ENCODE measurements around the gene SNAP29.
"Not testable (repeated sequence)": the region's sequence is repeated elsewhere in the genome, so short reads cannot be mapped to it uniquely, and the experiment has no call there.

SNAP29 gene

GRCh38 chr22:20825216-20825615 lies 33.6 kb upstream of the SNAP29 start:
- not testable (repeated sequence) for H3K27ac Mint-ChIP-seq, DNase-seq, H3K27me3 Mint-ChIP-seq, H3K9me3 Mint-ChIP-seq, H3K4me3 Mint-ChIP-seq, H3K4me1 Mint-ChIP-seq, ATAC-seq
- H3K36me3 Mint-ChIP-seq (ENCODE audit: low read depth): peaks cover 17% of the 10 kb centered on the region

DNA sequence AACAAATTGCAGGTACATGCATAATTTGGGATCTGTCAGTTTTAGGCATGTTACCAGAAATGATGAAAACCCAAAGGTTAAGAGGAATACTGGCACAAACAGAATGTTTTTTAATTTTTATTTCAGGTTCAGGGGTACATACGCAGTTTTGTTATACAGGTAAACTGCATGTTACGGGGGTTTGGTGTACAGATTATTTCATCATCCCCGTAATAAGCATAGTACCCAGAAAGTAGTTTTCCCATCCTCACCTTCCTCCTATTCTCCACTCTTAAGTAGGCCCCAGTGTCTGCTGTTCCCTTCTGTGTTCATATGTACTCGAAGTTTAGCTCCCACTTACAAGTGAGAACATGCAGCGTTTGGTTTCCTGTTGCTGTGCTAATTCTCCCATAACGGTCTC lies 33.2 kb upstream of the SNAP29 start:
- no peaks in the 10 kb centered on the region for H3K27me3 Mint-ChIP-seq
- ATAC-seq (no peak), DNase-seq (no peak)
- peaks cover 21% of the 10 kb centered on the region for H3K36me3 Mint-ChIP-seq (ENCODE audit: low read depth)
- no peak overlapping the region for H3K4me3 Mint-ChIP-seq
- no peak overlapping the region for H3K27ac Mint-ChIP-seq
- no peaks in the 10 kb centered on the region for H3K4me1 Mint-ChIP-seq
- no peaks in the 10 kb centered on the region for H3K9me3 Mint-ChIP-seq

DNA sequence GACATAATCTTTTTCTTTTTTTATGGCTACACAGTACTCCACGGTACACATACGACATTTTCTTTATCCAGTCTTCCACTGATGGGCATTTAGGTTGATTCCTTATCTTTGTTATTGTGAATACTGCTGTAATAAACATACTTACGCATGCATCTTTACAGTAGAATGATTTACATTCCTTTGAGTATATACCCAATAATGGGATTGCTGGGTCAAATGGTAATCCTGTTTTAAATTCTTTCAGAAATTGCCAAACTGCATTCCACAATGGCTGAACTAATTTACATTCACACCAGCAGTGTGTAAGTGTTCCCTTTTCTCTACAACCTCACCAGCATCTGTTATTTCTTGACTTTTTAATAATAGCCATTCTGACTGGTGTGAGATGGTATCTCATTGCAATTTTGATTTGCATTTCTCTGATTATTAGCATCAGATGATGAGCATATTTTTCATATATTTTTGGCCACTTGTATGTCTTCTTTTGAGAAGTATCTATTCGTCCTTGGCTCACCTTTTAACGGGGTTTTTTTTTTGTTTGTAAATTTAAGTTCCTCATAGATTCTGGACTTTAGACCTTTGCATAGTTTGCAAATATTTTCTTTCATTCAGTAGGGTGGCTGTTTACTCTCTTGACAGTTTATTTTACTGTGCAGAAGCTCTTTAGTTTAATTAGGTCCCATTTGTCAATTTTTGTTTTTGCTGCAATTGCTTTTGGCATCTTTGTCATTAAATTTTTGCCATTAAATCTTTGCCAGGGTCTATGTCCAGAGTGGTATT lies 32.2 kb upstream of the SNAP29 start:
- DNase-seq, H3K27me3 Mint-ChIP-seq, H3K4me3 Mint-ChIP-seq, H3K9me3 Mint-ChIP-seq, H3K4me1 Mint-ChIP-seq, ATAC-seq, H3K27ac Mint-ChIP-seq: not testable (repeated sequence)
- H3K36me3 Mint-ChIP-seq (ENCODE audit: low read depth): peaks cover 25% of the 10 kb centered on the region

DNA sequence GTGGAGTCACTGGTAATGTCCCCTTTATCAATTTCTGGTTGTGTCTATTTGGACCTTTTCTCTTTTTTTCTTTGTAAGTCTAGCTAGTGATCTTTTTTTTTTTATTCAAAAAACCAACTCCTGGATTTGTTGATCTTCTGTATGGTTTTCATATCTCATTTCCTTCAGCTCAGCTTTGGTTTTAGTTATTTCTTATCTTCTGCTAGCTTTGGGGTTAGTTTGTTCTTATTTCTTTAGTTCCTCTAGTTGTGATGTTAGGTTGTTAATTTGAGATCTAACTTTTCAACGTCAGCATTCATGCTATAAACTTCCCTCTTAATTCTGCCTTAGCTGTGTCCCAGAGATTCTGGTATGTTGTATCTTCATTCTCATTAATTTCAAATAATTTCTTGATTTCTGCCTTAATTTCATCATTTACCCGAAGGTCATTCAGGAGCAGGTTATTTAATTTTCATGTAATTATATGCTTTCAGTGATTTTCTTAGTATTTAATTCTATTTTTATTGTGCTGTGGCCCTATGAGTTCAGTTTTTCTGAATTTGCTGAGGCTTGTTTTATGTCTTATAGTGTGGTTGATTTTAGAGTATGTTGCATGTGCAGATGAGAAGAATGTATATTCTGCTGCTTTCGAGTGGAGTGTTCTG lies 29.2 kb upstream of the SNAP29 start:
- Mint-ChIP-seq H3K4me1 (no peaks in the 10 kb centered on the region), H3K9me3 (no peaks in the 10 kb centered on the region), H3K36me3 (ENCODE audit: low read depth) (peaks cover 33% of the 10 kb centered on the region), H3K27ac (no peak overlapping the region), H3K4me3 (no peak overlapping the region), H3K27me3 (no peaks in the 10 kb centered on the region)
- ATAC-seq: no peak
- DNase-seq: no peak

DNA sequence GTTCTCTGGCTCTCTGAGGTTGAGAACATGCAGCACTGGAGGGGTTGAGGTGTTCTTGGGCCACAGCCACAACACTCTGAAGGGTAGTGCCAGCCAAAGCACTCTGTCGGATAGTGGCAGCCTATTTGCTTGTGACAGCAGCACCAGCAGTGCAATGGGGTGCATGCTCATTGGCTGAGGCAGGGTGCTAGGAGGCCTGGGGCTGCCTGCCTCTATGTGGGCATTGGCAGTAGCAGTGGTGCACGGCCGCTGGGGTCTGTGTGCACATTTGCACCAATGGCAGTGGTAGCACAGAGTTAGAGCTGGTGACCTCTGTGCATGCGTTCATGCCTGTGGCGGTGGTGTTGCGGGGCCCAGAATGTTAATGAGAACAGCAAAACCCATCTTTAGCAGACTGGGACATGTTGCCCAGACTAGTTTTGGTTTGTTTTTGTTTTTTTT lies 25.6 kb upstream of the SNAP29 start:
- Mint-ChIP-seq H3K27ac (no peak overlapping the region), H3K36me3 (ENCODE audit: low read depth) (peaks cover 28% of the 10 kb centered on the region)

DNA sequence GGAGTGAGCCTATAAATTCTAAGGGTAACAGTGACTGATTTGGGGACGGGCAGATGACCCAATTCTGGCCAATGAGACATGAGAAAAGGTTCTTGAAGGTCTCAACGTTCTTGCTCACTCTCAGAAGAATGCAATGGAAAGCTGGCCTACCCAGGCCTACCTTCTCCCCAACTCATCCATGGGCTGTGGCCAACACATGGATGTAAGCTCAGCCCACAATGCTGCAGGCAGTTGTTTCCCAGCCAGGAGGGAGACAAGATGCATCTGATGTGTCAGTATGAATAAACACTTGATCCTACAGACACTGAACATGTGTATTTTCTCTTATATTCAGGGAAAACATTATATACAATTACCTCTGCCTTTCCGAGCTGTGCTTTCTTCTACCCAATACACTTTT lies 24.6 kb upstream of the SNAP29 start:
- H3K9me3 Mint-ChIP-seq: no peaks in the 10 kb centered on the region
- H3K27me3 Mint-ChIP-seq: no peaks in the 10 kb centered on the region
- DNase-seq (no peak), ATAC-seq (no peak)
- H3K4me1 Mint-ChIP-seq: peaks cover 12% of the 10 kb centered on the region
- no peak overlapping the region for H3K27ac Mint-ChIP-seq
- no peak overlapping the region for H3K4me3 Mint-ChIP-seq
- H3K36me3 Mint-ChIP-seq (ENCODE audit: low read depth): peaks cover 26% of the 10 kb centered on the region

More for the DNA sequence above, 25.6 kb upstream of the SNAP29 start:
- H3K27me3 Mint-ChIP-seq: no peaks in the 10 kb centered on the region
- peaks cover 10% of the 10 kb centered on the region for H3K4me1 Mint-ChIP-seq
- H3K9me3 Mint-ChIP-seq: no peaks in the 10 kb centered on the region
- ATAC-seq (no peak), DNase-seq (no peak)
- H3K4me3 Mint-ChIP-seq: no peak overlapping the region

DNA sequence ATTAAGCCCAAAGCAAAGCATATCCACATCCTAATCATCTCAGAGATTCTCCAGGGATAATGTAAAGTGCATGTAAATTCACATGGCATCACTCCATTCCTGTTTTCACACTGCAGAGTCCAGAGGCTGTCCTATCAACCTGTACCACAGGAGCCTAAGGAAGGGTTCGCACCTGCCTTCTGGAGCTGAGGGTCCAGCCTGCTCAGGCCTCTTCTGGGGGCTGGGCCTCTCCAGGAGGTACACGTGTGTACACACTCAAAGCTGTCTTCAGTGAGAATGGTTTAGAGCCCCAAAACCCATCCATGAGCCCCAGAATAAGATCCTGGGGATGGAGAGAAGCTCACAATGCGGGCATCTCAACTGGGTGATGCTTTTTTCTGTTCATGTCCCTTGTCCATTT lies 24.1 kb upstream of the SNAP29 start:
- H3K36me3 Mint-ChIP-seq (ENCODE audit: low read depth): peaks cover 21% of the 10 kb centered on the region
- no peak overlapping the region for H3K4me3 Mint-ChIP-seq
- DNase-seq: no peak
- H3K4me1 Mint-ChIP-seq: peaks cover 13% of the 10 kb centered on the region
- no peak for ATAC-seq
- no peaks in the 10 kb centered on the region for H3K27me3 Mint-ChIP-seq
- no peaks in the 10 kb centered on the region for H3K9me3 Mint-ChIP-seq
- no peak overlapping the region for H3K27ac Mint-ChIP-seq

GRCh38 chr22:20836987-20837823 lies 21.6 kb upstream of the SNAP29 start:
- no peaks in the 10 kb centered on the region for H3K9me3 Mint-ChIP-seq
- no peaks in the 10 kb centered on the region for H3K27me3 Mint-ChIP-seq
- peaks cover 33% of the 10 kb centered on the region for H3K4me1 Mint-ChIP-seq
- DNase-seq (no peak), ATAC-seq (no peak)
- H3K27ac Mint-ChIP-seq: no peak overlapping the region
- H3K36me3 Mint-ChIP-seq (ENCODE audit: low read depth): peaks cover 9% of the 10 kb centered on the region
- H3K4me3 Mint-ChIP-seq: no peak overlapping the region

- not testable (repeated sequence) for H3K4me3 Mint-ChIP-seq; H3K9me3 Mint-ChIP-seq; H3K27me3 Mint-ChIP-seq; H3K36me3 Mint-ChIP-seq (ENCODE audit: low read depth); H3K27ac Mint-ChIP-seq; ATAC-seq; DNase-seq
- H3K4me1 Mint-ChIP-seq: peaks cover 33% of the 10 kb centered on the region
These were observed 19.5 kb upstream of the SNAP29 start for GRCh38 chr22:20839354-20839753.

- DNase-seq: no peak
- H3K36me3 Mint-ChIP-seq (ENCODE audit: low read depth): peaks cover 2% of the 10 kb centered on the region
- H3K9me3 Mint-ChIP-seq: no peaks in the 10 kb centered on the region
- H3K4me1 Mint-ChIP-seq: peaks cover 38% of the 10 kb centered on the region
- H3K27me3 Mint-ChIP-seq: no peaks in the 10 kb centered on the region
- no peak overlapping the region for H3K4me3 Mint-ChIP-seq
- no peak overlapping the region for H3K27ac Mint-ChIP-seq
- ATAC-seq: no peak
These were observed 18.8 kb upstream of the SNAP29 start for GRCh38 chr22:20839837-20840645.

- no peaks in the 10 kb centered on the region for H3K9me3 Mint-ChIP-seq
- peaks cover 2% of the 10 kb centered on the region for H3K36me3 Mint-ChIP-seq (ENCODE audit: low read depth)
- peak; percentile 28 for ATAC-seq
- peak; percentile 8 for DNase-seq
- H3K4me3 Mint-ChIP-seq: no peak overlapping the region
- H3K27ac Mint-ChIP-seq: no peak overlapping the region
- H3K4me1 Mint-ChIP-seq: peaks cover 39% of the 10 kb centered on the region
- H3K27me3 Mint-ChIP-seq: no peaks in the 10 kb centered on the region
These were observed 18.0 kb upstream of the SNAP29 start for GRCh38 chr22:20840646-20841371.

DNA sequence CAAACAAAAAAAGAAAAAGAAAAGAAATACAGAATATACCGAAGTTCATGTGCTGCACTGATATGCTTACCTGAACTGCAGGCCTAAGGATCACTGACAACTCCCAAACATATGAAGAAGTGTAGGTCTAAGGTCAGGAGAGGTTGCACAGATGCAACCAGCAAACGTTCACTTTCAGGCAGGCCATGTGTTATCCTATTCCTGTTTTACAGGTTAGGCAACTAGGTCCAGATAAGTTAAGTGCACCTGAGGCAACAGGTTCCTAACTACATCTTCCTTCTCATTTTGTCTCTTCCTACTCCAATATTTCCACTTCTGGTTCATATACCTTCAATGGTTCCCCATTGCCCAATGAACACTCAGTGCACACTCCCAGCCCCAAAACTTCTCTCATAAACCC lies 15.3 kb upstream of the SNAP29 start:
- peaks cover 2% of the 10 kb centered on the region for H3K36me3 Mint-ChIP-seq (ENCODE audit: low read depth)

DNA sequence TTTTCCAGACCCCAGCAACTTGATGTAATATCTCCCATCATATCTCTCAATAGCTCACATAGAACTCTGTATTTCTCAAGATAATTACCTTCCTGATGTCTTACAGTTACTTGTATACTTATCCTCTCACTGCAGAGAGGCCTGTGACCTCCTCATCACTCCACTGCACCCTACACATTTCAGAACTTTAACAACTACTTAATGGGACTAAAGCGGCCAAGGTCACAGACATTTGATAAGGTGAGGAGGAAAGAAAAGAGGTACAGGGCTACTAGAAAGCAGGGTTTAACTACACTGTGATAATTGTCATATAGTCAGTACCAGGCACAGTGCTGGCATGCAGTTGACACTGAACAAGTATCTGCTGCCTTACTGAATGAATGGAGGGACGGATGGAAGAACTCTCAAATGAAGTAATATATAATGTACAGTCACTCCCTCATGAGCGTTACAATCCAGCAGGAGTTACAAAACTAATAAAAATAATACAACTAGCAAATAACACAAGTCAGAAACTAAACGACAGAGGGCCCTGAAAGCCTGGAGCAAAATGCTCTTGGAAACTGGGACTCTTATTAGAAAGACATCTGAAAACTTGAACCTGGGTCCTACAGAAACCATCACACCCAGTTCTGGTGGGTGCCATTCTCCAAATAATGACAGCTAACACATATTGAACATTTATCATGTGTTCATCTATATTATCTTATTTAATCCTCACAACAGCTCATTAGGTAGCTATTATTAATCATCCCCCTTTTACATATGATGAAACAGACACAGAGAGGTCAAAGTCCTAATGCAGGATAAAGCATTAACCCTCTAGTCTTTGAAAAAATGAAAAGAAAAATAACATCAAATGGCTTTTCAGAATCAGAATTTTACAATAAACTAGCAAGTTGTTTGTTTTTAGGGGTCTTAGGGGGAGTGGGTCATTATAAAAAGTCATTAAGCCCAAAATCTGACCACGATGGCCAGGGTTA lies 14.5 kb upstream of the SNAP29 start:
- Mint-ChIP-seq H3K36me3 (ENCODE audit: low read depth) (peaks cover 2% of the 10 kb centered on the region), H3K4me3 (no peak overlapping the region), H3K4me1 (peaks cover 39% of the 10 kb centered on the region), H3K27me3 (no peaks in the 10 kb centered on the region), H3K9me3 (no peaks in the 10 kb centered on the region), H3K27ac (no peak overlapping the region)
- ATAC-seq (no peak), DNase-seq (no peak)

More for the DNA sequence above, 15.3 kb upstream of the SNAP29 start:
- no peak overlapping the region for H3K27ac Mint-ChIP-seq
- no peak overlapping the region for H3K4me3 Mint-ChIP-seq
- no peaks in the 10 kb centered on the region for H3K9me3 Mint-ChIP-seq
- peaks cover 34% of the 10 kb centered on the region for H3K4me1 Mint-ChIP-seq
- H3K27me3 Mint-ChIP-seq: no peaks in the 10 kb centered on the region
- DNase-seq (no peak), ATAC-seq (no peak)
